OCI-M1 (cell line): ENCODE data around the gene SERPINE1.
"Not testable (repeated sequence)": the region's sequence is repeated elsewhere in the genome, so short reads cannot be mapped to it uniquely, and the experiment has no call there.

Experiments
- DNase-seq: peaks from one replicate; lab custom pipeline; 2025; lab: John Stamatoyannopoulos, UW

SERPINE1 gene

DNA sequence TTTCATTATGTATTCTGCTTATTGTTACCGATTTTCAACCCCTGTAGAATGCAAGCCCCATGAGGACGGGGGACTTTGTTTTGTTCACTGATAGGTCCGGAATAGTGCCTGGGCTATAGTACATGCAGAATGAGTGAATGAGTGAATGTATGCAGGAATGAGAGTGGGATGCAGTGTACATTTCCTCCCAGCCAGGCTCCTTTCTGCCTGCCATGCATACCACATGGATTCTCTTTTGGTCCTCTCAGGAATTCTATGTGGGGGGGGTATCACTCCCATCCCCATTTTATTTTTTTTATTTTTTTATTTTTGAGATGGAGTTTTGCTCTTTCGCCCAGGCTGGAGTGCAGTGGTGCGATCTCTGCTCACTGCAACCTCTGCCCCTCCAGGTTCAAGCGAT is 24.9 kb upstream of the SERPINE1 start:
- no peak for DNase-seq

DNA sequence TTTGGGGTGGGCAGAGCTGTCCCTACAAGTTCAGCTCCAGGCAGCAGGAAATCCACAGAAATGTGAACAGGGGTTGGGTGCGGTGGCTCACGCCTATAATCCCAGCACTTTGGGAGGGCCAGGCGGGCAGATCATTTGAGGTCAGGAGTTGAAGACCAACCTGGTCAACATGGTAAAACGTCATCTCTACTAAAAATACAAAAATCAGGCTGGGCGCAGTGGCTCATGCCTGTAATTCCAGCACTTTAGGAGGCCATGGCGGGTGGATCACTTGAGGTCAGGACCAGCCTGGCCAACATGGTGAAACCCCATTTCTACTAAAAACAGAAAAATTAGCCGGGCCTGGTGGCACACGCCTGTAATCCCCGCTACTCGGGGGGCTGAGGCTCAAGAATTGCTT is 23.2 kb upstream of the SERPINE1 start:
- not testable (repeated sequence) for DNase-seq

DNA sequence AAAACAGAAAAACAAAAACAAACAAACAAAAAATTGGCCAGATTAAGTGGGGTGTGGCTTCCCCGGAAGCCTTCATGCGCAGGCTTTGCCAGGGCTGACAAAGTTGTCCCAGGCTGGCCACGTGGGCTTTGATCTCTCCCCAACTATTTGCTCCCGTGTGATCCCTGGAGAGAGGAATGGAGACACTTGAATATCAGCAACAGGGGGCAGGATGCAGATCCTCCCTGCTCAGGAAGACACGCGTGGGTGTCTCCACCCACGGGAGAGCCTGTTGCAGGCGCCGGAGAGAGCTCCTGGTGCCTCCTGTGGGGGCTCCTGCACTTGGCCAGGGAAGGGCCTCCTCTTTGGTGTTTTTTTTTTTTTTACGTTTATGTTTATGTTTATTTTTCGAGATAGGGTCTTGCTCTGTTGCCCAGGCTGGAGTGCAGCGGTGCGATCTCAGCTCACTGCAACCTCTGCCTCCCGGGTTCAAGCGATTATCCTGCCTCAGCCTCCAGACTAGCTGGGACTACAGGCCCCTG is 22.7 kb upstream of the SERPINE1 start:
- no peak for DNase-seq

DNA sequence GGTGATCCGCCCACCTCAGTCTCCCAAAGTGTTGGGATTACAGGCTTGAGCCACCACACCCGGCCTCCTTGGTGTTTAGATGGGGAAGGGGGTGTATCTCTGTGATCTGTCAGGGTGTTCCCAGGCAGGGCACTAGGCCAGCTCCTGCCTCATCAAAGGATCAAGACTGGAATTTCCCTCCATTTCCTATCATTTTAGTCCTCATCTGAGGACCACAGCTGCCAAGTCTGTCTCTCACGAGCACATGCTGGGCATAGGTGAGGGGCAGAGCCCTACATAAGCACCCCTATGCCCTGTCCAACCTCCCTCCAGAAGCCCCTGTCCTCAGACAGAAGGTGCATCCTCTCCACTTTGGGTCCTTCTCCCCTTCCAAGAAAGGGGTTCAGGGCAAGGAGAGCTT is 22.1 kb upstream of the SERPINE1 start:
- no peak for DNase-seq

DNA sequence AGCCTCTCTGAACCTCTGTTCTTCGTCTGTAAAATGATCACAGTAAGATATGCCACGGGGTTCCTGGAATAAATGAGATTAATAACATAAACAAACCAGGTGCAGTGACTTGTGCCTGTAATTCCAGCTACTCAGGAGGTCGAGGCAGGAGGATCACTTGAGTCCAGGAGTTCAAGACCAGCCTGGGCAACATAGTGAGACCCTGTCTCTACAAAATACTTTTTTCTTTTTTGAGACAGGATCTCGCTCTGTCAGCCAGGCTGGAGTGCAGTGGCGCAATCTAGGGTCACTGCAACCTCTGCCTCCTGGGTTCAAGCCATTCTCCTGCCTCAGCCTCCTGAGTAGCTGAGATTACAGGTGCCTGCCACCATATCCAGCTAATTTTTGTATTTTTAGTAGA is 21.7 kb upstream of the SERPINE1 start:
- DNase-seq: not testable (repeated sequence)

DNA sequence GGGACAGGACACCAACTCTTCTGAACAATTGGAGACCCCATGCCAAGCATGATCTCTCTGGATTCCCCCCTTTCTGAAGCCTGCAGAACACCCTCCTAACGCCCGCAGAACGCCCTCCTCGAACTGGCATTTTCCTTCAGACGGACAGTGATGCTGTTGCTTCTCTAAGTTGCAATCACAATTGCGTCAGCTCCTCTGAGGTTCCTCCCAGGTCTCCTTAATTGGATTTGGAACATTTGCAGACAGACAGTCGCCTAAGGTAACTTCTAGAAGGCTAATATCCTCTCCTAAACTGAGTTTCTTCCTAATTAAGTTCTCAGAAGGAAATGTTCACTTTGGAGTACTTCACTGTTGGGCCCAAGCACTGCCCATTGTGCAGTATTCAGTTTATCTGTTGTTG is 20.5 kb upstream of the SERPINE1 start:
- DNase-seq: no peak

DNA sequence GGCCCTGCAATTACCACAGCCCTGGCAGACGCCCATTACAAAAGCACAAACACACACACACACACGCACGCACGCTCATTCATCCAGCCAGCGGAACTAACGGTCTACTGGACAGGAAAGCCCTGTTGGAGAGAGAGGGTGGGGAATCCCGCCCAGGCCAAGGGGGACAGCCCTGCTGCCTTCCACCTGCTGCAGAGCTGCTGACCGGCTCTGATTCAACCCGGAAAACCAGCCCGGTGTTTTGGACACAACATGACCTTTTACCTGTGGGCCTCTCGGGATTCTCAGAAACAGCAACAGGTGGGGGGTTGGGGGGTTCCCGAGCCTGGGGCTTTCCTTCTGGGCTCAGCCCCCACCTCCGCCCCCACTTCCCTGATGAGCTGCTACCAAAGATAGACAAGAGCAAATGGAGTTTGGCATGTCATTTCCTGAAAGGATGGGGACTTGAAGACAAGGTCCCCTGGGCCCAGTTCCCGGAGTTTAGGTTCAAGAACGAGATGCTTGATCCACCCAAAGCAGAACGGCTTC is 18.5 kb upstream of the SERPINE1 start:
- DNase-seq: no peak

DNA sequence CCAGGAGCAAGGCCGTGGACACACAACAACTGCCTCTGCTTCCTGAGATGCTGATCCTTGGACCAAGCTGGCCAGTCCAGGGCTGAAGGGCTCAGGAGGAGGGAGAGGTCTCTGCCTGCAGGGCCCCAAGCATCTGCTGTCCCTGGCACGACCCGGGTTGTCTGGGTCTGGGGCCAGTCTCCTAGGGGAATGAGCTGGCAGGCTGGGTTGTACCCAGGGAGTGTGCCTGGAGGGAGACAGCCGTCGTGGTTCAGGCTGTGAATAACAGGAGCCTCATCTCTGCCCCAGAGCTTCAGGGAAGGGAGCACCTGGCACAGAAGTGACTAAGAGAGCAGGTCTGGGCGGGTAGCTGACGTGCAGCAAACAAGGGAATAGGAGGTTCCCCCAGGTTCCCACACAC is 17.9 kb upstream of the SERPINE1 start:
- no peak for DNase-seq

DNA sequence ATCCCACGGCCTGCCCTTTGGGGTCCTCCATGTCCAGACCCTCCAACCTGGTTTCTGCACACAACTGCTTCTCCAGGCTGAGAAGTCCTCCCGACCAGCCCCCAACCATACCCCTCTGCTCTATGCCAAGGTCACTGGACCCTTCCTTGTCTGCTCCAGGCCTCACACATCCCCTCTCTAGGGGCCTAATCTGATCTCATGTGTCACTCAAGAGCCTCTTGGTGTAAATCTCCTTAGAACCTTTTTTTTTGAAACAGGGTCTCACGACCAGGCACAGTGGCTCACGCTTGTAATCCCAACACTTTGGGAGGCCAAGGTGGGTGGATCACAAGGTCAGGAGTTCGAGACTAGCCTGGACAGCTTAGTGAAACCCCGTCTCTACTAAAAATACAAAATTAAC is 17.5 kb upstream of the SERPINE1 start:
- no peak for DNase-seq

DNA sequence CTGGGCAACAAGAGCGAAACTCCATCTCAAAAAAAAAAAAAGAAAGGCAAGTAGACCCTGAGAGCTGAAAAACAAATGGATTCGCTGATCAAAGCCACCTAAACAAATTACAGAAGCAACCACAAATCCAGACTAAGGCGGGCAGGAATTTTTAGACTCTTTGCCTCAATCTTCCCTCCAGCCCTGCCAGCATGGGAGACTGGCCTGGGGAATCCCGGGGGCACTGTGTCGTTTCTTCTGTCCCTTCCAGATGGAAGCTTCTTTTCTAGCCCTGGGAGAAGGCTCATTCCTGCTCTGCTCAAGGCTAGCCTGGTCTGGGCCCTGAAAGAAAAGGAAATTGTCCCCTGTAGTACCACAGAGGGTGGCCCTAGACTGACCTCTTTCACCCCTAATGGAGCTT is 15.6 kb upstream of the SERPINE1 start:
- no peak for DNase-seq

DNA sequence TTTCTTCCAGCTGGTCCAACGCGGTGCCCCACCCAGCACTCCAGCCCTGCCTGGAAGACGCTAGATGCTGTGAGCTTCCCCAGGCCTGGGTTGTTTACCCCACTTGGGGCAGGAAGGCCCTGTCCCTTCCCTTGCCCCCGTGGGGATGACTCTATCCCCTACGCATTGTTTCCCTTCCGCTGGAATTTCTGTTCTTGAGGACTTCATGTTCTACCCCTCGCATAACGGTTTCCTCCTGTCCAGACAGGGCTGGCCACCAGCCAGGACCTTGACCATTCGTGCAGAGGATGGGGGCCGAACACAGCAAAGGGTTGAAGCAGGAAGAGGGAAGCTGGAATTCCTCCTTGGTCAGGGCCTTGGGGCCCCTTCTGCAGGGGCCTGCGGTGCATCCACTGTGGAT is 14.7 kb upstream of the SERPINE1 start:
- no peak for DNase-seq

DNA sequence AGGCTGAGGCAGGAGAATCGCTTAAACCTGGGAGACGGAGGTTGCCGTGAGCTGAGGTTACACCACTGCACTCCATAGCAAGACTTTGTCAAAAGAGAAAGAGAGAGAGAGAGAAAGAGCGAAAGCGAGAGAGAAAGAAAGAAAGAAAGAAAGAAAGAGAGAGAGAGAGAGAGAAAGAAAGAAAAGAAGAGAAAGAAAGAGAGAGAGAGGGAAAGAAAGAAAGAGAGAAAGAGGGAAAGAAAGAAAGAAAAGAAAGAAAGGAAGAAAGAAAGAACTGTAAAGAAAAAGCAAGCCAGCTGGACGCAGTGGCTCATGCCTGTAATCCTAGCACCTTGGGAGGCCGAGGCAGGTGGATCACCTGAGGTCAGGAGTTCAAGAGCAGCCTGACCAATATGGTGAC is 13.8 kb upstream of the SERPINE1 start:
- not testable (repeated sequence) for DNase-seq

DNA sequence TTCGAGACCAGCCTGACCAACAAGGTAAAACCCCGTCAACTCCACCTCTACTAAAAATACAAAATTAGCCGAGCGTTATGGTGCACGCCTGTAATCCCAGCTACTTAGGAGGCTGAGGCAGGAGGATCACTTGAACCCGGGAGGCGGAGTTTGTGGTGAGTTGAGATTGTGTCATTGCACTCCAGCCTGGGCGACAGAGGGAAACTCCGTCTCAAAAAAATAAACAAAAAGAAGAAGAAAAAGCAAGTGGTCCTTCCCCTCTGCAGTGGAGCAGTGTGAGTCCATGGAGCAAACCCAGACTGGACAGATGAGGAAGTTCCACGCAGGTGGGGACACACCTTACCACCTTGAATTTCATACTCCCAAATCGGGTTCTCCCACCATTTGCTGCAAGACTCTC is 13.1 kb upstream of the SERPINE1 start:
- DNase-seq: no peak

DNA sequence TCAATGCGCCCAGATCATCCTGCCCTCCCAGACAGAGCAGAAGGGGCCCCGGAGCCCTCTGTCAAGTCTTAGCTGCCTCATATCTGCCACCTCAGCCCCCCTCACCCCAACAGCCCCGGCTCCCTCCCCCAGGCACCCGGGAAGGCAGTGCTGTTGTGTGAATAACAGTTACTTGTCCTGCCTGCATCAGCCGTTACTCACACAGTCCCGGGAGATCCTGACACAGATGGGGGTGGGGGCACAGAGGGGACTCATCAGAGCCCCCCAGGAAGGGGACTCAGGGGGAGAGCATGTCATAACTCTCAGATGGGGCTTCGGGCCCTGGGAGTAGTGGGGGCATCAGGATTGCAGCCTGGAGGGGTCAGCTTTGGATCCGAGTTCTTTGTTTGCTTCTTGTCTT is 12.4 kb upstream of the SERPINE1 start:
- DNase-seq: no peak

DNA sequence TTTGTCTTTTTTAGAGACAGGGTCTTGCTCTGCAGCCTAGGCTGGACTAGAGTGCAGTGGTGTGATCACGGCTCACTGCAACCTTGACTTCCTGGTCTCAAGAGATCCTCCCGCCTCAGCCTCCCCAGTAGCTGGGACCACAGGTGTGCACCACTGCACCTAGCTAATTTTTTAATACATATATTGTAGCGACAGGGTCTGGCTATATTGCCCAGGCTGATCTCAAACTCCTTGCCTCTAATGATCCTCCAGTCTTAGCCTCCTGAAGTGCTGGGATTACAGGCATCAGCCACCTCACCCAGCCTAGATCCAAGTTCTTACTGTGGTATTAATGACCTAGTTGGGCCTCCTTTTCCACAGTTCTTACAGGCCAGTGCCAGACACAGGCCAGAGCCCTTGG is 11.7 kb upstream of the SERPINE1 start:
- no peak for DNase-seq

DNA sequence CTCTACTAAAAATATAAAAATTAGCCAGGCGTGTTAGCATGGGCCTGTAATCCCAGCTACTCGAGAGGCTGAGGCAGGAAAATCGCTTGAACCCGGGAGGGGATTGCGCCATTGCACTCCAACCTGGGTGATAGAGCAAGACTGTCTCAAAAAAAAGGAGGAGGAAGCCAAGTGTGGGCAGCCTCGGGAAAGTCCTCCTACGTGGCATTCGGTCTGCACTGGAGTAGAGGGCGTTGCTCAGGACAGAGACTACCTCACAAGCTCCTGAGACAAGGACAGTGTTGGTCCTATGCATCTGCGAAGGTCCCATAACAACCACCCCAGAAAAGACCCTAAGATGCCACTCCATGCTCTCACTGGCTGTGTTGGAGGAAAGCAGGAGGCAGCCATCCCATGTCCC is 10.0 kb upstream of the SERPINE1 start:
- no peak for DNase-seq

DNA sequence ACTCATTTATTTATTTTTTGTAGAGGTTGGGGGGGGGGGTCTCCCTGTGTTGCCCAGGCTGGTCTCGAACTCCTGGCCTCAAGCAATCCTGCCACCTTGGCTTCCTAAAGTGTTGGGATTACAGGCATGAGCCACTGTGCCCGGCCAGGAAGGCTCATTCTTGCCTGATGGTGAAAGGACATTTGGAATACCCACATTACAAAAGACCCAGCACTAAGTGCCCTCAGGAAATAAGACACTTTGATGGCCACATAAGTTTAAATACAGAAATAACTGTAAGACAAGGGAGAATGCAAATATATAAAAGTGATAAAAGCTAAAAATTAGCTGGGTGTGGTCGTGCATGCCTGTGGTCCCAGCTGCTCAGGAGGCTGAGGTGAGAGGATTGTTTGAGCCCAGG is 8.0 kb upstream of the SERPINE1 start:
- no peak for DNase-seq

DNA sequence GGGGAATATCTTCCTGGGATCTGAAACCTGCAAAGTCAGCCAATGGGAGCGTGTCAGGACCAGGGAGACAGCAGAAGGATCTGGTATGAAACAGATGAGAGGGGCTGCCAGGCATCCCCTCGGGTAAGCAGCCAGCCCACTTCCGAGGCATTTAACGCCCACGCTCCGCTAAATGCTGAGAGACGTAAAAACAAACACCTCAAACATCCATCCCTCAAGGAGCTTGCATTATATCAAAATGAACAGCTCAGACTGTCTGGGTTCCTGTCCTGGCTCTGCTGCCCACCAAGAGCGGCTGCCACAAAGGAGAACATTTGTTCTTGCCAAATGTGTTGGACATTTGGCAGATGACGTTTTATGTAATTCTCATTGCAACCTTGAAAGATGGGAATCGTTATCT is 7.0 kb upstream of the SERPINE1 start:
- no peak for DNase-seq

DNA sequence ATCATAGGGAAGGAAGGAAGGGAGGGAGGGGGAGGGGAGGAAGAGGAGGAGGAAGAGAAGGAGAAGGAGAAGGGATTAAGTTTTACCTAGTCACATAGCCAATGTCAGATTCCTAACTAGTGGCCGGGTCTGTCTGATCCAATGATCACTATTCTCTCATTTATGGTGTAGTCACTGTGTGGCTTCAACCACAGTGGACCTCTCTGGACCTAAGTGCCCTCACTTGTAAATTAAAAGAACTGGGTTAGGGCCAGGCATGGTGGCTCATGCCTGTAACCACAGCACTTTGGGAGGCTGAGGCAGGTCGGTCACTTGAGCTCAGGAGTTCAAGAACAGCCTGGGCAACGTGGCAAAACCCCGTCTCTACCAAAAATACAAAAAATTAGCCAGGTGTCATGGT is 6.6 kb upstream of the SERPINE1 start:
- DNase-seq: no peak

DNA sequence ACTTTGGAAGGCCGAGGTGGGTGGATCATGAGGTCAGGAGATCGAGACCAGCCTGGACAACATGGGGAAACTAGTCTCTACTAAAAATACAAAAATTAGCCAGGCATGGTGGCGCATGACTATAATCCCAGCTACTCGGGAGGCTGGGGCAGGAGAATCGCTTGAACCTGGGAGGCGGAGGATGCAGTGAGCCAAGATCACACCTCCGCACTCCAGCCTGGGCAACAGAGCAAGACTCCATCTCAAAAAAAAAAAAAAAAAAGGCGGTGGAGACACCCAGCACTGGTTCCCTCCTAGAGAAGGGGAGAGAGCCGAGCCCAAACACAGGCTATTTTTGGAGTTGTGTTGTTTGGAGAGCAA is 5.3 kb upstream of the SERPINE1 start:
- not testable (repeated sequence) for DNase-seq

DNA sequence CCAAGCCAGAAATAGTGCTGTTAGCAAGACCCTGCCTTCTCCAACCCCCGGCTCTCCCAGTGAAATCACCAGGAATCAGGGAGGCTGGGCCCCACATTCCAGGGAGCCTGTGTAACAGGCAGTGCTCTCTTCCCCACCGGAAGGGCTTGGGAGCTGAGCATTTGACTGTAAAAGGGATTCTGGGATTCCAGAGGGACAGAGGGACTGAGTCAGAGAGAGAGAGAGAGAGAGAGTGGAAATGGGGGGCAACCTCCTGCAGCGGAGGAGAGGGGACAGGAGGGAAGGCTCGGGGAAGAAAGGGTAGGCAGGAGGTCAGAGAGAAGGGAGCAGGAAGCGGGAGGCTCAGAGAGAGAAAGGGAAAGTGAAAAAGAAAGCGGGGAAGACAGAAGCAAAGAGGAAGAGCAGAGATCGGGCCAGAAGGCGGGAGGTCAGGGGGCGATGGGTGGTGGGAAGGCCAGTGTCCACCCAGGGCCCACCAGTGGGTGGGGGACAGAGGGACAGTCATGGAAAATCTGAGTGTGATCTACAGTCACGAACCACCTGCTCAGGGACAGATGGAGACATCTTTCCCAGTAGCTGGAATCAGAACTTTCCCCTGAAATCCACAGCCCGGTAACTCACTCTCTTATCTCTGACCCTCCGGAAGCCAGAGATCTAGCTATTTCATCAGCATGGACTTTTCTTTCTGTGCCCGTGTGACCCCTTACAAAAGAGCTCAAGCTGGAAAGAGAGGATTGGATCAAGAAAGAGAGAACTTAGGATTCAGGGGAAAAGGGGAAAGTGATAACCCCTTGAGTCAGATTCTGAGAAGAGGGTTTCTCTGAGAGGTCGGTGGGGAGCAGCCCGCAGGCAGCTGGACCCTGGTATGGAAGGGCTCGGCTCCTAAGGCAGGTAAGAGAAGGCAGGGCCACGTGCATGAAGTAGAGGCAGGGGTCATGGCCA is 4.6 kb upstream of the SERPINE1 start:
- DNase-seq: peak; percentile 89

DNA sequence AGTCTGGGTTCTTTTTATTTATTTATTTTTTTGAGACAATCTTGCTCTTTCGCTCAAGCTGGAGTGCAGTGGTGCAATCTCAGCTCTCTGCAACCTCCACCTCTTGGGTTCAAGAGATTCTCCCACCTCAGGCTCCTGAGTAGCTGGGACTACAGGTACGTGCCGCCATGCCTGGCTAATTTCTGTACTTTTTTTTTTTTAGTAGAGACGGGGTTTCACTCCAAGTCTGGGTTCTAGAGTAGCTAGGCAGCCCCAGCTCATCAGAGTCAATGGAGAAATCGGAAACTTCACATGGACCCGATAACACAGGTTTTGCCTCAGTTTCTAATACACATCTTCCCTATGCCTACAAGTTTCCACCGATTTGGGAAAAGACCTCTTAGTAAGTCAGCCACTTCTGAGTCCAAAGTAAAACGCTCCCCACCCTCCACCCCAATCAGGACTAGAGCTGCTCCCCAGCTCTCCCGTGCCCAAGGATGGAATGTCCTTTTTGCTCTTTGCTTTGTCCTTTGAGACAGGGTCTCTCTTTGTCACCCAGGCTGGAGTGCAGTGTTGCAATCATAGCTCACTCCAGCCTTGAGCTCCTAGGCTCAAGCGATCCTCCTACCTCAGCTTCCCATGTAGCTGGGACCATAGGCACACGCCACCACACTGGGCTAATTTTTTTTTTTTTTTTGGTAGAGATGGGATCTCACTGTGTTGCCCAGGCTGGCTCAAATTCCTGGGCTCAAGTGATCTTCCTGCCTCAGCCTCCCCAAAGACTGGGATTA is 3.8 kb upstream of the SERPINE1 start:
- no peak for DNase-seq

DNA sequence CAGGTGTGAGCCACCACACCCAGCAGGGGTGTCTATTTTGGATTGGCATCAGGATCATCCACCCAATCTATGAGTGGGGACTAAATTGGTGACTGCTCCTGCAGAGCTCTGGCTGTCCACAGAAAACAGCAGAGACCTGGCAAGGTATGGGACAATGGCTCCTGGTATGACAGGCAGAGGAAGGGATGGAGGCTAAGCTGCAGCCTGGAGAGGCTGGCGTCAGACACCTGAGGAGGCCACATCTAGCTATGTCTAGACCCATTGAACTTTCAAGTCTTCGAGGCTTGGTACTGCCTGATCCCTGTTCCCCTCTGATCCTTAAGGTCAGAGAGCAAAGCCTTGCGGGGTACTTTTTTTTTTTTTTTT is 3.2 kb upstream of the SERPINE1 start:
- no peak for DNase-seq
